ENCODE measurements around the gene EPM2A. TPM values are rescaled to one million over a fixed set of nuclear protein-coding genes. Genes with fewer than 3 reads are reported as not detected.
"Not testable (repeated sequence)": the region's sequence is repeated elsewhere in the genome, so short reads cannot be mapped to it uniquely, and the experiment has no call there.

Gene EPM2A
- total RNA-seq, 1 experiment from 2014 or later: 4.8 TPM

GRCh38 chr6:145745861-145746260 lies 10.5 kb upstream of the EPM2A start:
- BruUV-seq (replicated peaks): no TSS peak
- CTCF ChIA-PET: interaction anchor here (0.8 kb wide), 2 partner anchors 13 to 45 kb away, joined by 3 read pairs; no protein-coding TSS in a partner anchor

GRCh38 chr6:145744619-145745018 lies 9.3 kb upstream of the EPM2A start:
- Mint-ChIP-seq H3K27me3 (ENCODE audit: insufficient read depth, unreplicated experiment) (no peaks in the 10 kb centered on the region), H3K4me1 (ENCODE audit: insufficient read depth, unreplicated experiment) (peaks cover 15% of the 10 kb centered on the region), H3K4me3 (ENCODE audit: unreplicated experiment) (no peak overlapping the region), H3K27ac (ENCODE audit: low read depth, unreplicated experiment) (no peak overlapping the region), H3K36me3 (ENCODE audit: insufficient read depth, unreplicated experiment) (no peaks in the 10 kb centered on the region), H3K9me3 (ENCODE audit: unreplicated experiment) (no peaks in the 10 kb centered on the region)
- ChIA-PET CTCF (interaction anchor here (0.9 kb wide), 1 partner anchor 11 kb away, joined by 4 read pairs; no protein-coding TSS in a partner anchor), POLR2A (interaction anchor here (0.6 to 5.9 kb wide), 5 partner anchors 9 to 896 kb away, joined by 3 to 56 read pairs (median 3); partner anchors contain the start of genes EPM2A and FBXO30)
- peak; percentile 43 for DNase-seq (ENCODE audit: unreplicated experiment)
- BruUV-seq (replicated peaks): no TSS peak
- intact Hi-C loops (cut with micrococcal nuclease): no loop called here
- no peak for TF ChIP-seq CTCF (IDR thresholded peaks at IDR 0.05; ENCODE audit: unreplicated experiment)

More at GRCh38 chr6:145745861-145746260, 10.5 kb upstream of the EPM2A start:
- no peak for DNase-seq (ENCODE audit: unreplicated experiment)
- H3K9me3 Mint-ChIP-seq (ENCODE audit: unreplicated experiment): no peaks in the 10 kb centered on the region
- no peak for TF ChIP-seq CTCF (IDR thresholded peaks at IDR 0.05; ENCODE audit: unreplicated experiment)
- H3K27ac Mint-ChIP-seq (ENCODE audit: low read depth, unreplicated experiment): no peak overlapping the region
- intact Hi-C loops (cut with micrococcal nuclease): no loop called here
- peaks cover 20% of the 10 kb centered on the region for H3K4me1 Mint-ChIP-seq (ENCODE audit: insufficient read depth, unreplicated experiment)
- no peaks in the 10 kb centered on the region for H3K27me3 Mint-ChIP-seq (ENCODE audit: insufficient read depth, unreplicated experiment)
- H3K4me3 Mint-ChIP-seq (ENCODE audit: unreplicated experiment): no peak overlapping the region
- POLR2A ChIA-PET: interaction anchor here (1.0 to 5.9 kb wide), 5 partner anchors 10 to 69 kb away, joined by 3 to 56 read pairs (median 9); partner anchors contain the start of genes EPM2A and FBXO30
- H3K36me3 Mint-ChIP-seq (ENCODE audit: insufficient read depth, unreplicated experiment): no peaks in the 10 kb centered on the region

- ChIA-PET POLR2A (interaction anchor here (1.5 to 5.9 kb wide), 4 partner anchors 8 to 71 kb away, joined by 3 to 56 read pairs (median 10); partner anchors contain the start of genes EPM2A and FBXO30), CTCF (interaction anchor here (0.6 kb wide), 1 partner anchor 1043 kb away, joined by 3 read pairs; no protein-coding TSS in a partner anchor)
- no TSS peak for BruUV-seq (replicated peaks)
- DNase-seq (ENCODE audit: unreplicated experiment): no peak
- Mint-ChIP-seq H3K36me3 (ENCODE audit: insufficient read depth, unreplicated experiment) (no peaks in the 10 kb centered on the region), H3K4me3 (ENCODE audit: unreplicated experiment) (no peak overlapping the region), H3K4me1 (ENCODE audit: insufficient read depth, unreplicated experiment) (peaks cover 6% of the 10 kb centered on the region), H3K9me3 (ENCODE audit: unreplicated experiment) (no peaks in the 10 kb centered on the region), H3K27me3 (ENCODE audit: insufficient read depth, unreplicated experiment) (no peaks in the 10 kb centered on the region), H3K27ac (ENCODE audit: low read depth, unreplicated experiment) (no peak overlapping the region)
- intact Hi-C loops (cut with micrococcal nuclease): no loop called here
- TF ChIP-seq CTCF (IDR thresholded peaks at IDR 0.05; ENCODE audit: unreplicated experiment): no peak
Measured at GRCh38 chr6:145743332-145743731, 8.0 kb upstream of the EPM2A start.

GRCh38 chr6:145742472-145742871 lies 7.2 kb upstream of the EPM2A start:
- DNase-seq (ENCODE audit: unreplicated experiment); H3K4me3 Mint-ChIP-seq (ENCODE audit: unreplicated experiment); H3K27ac Mint-ChIP-seq (ENCODE audit: low read depth, unreplicated experiment); intact Hi-C loops (cut with micrococcal nuclease); BruUV-seq (replicated peaks); H3K36me3 Mint-ChIP-seq (ENCODE audit: insufficient read depth, unreplicated experiment); H3K9me3 Mint-ChIP-seq (ENCODE audit: unreplicated experiment); H3K4me1 Mint-ChIP-seq (ENCODE audit: insufficient read depth, unreplicated experiment); H3K27me3 Mint-ChIP-seq (ENCODE audit: insufficient read depth, unreplicated experiment): not testable (repeated sequence)
- POLR2A ChIA-PET: interaction anchor here (1.5 to 1.8 kb wide), 2 partner anchors 15 to 72 kb away, joined by 3 to 15 read pairs; partner anchors contain the start of gene FBXO30
- CTCF ChIA-PET: interaction anchor here (1.1 kb wide), 1 partner anchor 9 kb away, joined by 3 read pairs; no protein-coding TSS in a partner anchor

GRCh38 chr6:145739685-145740084 lies 4.4 kb upstream of the EPM2A start:
- not testable (repeated sequence) for BruUV-seq (replicated peaks); DNase-seq (ENCODE audit: unreplicated experiment); H3K36me3 Mint-ChIP-seq (ENCODE audit: insufficient read depth, unreplicated experiment); H3K27ac Mint-ChIP-seq (ENCODE audit: low read depth, unreplicated experiment); H3K4me3 Mint-ChIP-seq (ENCODE audit: unreplicated experiment); H3K9me3 Mint-ChIP-seq (ENCODE audit: unreplicated experiment); H3K4me1 Mint-ChIP-seq (ENCODE audit: insufficient read depth, unreplicated experiment); H3K27me3 Mint-ChIP-seq (ENCODE audit: insufficient read depth, unreplicated experiment)
- ChIA-PET CTCF (interaction anchor here (0.8 kb wide), 1 partner anchor 72 kb away, joined by 3 read pairs; no protein-coding TSS in a partner anchor), POLR2A (interaction anchor here (0.8 kb wide), 1 partner anchor 71 kb away, joined by 3 read pairs; no protein-coding TSS in a partner anchor)
- intact Hi-C loops (cut with micrococcal nuclease): loop anchor here (10.0 kb wide), 2 partner anchors 805 to 965 kb away; partner anchors contain the start of gene RAB32

All from MCF 10A (cell line).